GM12878 (cell line): Measurements from ENCODE around the gene RPS16.

Source experiments
- CEBPB ChIP-seq, 2 experiments: fragments of 150-350 bp in 1 of 2; IDR thresholded peaks; 2 replicates each; pipeline ENCODE4 v1.6.1; 2012 to 2014; ENCODE audit warnings: low read depth in 2 of 2, low read length in 2 of 2, borderline replicate concordance in 1 of 2, inconsistent platforms in 1 of 2
- MTA2 ChIP-seq: fragments of 450-650 bp; IDR thresholded peaks from 2 replicates; pipeline ENCODE4 v1.6.1; 2016; ENCODE audit warnings: low read depth, mild to moderate bottlenecking, moderate library complexity
- SRF ChIP-seq, 2 experiments: IDR thresholded peaks; 2 replicates each; pipeline ENCODE4 v1.6.1; 2011; ENCODE audit warnings: low read depth in 2 of 2, low read length in 2 of 2, mild to moderate bottlenecking in 1 of 2, moderate library complexity in 1 of 2
- TF ChIP-seq, protein P1 (sequence below): IDR thresholded peaks from 2 replicates; pipeline ENCODE4 v1.6.1; 2011; ENCODE audit warnings: mild to moderate bottlenecking, low read depth, low read length, moderate library complexity; ENCODE audit not compliant: insufficient replicate concordance

DNA sequence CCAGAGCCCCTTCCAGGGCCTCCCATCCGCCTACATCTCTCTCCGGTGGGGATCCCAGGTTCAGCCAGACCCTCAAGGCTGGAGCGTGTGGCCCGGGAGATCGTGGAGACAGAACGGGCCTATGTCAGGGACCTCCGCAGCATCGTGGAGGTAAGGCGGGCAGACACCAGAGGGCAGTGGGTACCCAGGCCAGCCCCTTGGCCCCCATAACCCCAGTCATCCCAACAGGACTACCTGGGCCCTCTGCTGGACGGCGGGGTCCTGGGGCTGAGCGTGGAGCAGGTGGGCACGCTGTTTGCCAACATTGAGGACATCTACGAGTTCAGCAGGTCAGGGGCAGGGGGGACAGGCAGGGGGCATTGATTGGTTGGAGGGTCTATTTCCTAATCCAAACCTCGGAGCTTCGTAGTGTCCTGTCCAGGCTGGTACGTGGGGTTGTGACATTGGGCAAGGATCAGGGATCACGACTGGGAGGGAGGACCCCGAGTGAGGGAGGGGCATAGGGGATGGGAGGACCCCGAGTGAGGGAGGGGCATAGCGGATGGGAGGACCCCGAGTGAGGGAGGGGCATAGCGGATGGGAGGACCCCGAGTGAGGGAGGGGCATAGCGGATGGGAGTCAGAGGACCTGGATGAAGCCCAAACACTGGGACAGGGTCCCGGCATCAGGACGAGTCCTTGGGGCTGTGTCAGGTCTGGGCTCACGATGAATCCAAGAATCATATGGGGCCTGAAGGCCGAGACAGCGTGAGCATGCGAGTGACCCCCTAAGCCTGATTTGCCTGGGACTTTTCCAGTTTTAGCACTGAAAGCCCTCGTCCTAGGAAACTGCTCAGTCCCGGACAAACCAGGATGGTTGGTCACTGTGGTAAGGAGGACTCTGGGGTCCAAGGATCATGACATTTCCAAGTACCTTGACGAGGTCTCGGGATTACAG lies 20.4 kb downstream of the RPS16 start:
- TF ChIP-seq, protein P1, sequence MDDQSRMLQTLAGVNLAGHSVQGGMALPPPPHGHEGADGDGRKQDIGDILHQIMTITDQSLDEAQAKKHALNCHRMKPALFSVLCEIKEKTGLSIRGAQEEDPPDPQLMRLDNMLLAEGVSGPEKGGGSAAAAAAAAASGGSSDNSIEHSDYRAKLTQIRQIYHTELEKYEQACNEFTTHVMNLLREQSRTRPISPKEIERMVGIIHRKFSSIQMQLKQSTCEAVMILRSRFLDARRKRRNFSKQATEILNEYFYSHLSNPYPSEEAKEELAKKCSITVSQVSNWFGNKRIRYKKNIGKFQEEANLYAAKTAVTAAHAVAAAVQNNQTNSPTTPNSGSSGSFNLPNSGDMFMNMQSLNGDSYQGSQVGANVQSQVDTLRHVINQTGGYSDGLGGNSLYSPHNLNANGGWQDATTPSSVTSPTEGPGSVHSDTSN = no peak
- TF ChIP-seq CEBPB (IDR thresholded peaks at IDR 0.05; ENCODE audit: borderline replicate concordance in 1 of 2, low read depth in 2 of 2, low read length in 2 of 2) (no peak), MTA2 (no peak), SRF (IDR thresholded peaks at IDR 0.05; ENCODE audit: low read depth in 2 of 2, low read length in 2 of 2) (no peak)
